Lung (tissue), 12 donors: ENCODE data around the gene RUSF1. TPM values are rescaled to one million over a fixed set of nuclear protein-coding genes. Genes with fewer than 3 reads are reported as not detected.

Source experiments
- ATAC-seq: fragments of 200-7000 bp; cut with Tn5 transposase; one replicate; pipeline ENCODE4 v1.9.1; 2020; ENCODE audit warnings: moderate number of reproducible peaks; ENCODE audit not compliant: insufficient read depth, low FRiP score
- DNase-seq, 3 donors: peaks; one replicate each; pipeline ENCODE4 v3.0.0-alpha.2; 2013 to 2017
- H3K27ac ChIP-seq, 2 donors: one replicate each; pipeline ENCODE4 v1.5.1; 2013; ENCODE audit warnings: mild to moderate bottlenecking in 2 of 2, moderate library complexity in 2 of 2, control low read depth in 1 of 2, inconsistent platforms in 1 of 2, low read depth in 1 of 2, low read length in 1 of 2
- H3K27me3 ChIP-seq, 3 donors: one replicate each; pipeline ENCODE4 v1.5.1; 2013; ENCODE audit warnings: low read length in 2 of 3; ENCODE audit not compliant: control insufficient read depth in 3 of 3, insufficient read depth in 3 of 3
- H3K36me3 ChIP-seq, 4 donors: one replicate each; pipeline ENCODE4 v1.5.1; 2013; ENCODE audit warnings: low read length in 4 of 4, mild to moderate bottlenecking in 1 of 4, moderate library complexity in 1 of 4; ENCODE audit not compliant: control insufficient read depth in 4 of 4, insufficient read depth in 4 of 4
- H3K4me1 ChIP-seq, 5 donors: one replicate each; pipeline ENCODE4 v1.5.1; 2013; ENCODE audit warnings: low read length in 5 of 5, mild to moderate bottlenecking in 2 of 5, moderate library complexity in 1 of 5; ENCODE audit not compliant: control insufficient read depth in 5 of 5, insufficient read depth in 5 of 5
- H3K4me3 ChIP-seq: one replicate; pipeline ENCODE4 v1.5.1; 2013; ENCODE audit warnings: mild to moderate bottlenecking, control low read depth, moderate library complexity
- H3K9ac ChIP-seq, 2 donors: one replicate each; pipeline ENCODE4 v1.5.1; 2013; ENCODE audit warnings: low read length in 2 of 2, control low read depth in 1 of 2; ENCODE audit not compliant: insufficient read depth in 1 of 2
- H3K9me3 ChIP-seq, 4 donors: one replicate each; pipeline ENCODE4 v1.5.1; 2013; ENCODE audit warnings: low read length in 3 of 4, mild to moderate bottlenecking in 1 of 4, moderate library complexity in 1 of 4; ENCODE audit not compliant: control insufficient read depth in 4 of 4, insufficient read depth in 3 of 4
- CTCF ChIP-seq: IDR thresholded peaks from 2 replicates; pipeline ENCODE4 v1.5.1; 2012; ENCODE audit warnings: mild to moderate bottlenecking; ENCODE audit errors: control extremely low read depth, extremely low read depth
- WGBS, 2 donors: extraction: QIAGEN DNeasy Blood & Tissue Kit; methylation state at CpG; one replicate each; pipeline ENCODE4 v1.1.7; 2013; 5-methylcytosine and 5-hydroxymethylcytosine counted together
- polyA plus RNA-seq, 2 donors: library from polyadenylated mRNA; stranded (reverse); fragments of 200-250 nt; gene quantifications; one replicate each; pipeline ENCODE4 v1.2.1, GENCODE V29; 2013
- total RNA-seq, 2 donors: library from RNA; depleted of rRNA in 1 of 2; stranded (reverse); fragments of >200 nt in 1 of 2; gene quantifications; one replicate each; pipeline ENCODE4 v1.2.1, GENCODE V29; 2014 to 2021
- donor health status: control.
- donor health status: control.
- donor health status: Bipolar disorder and iron deficiency.
- donor health status: healthy.
- donor health status: DM: yes; HTN: yes; CAD: no.

The RUSF1 gene
- total and polyA plus RNA-seq, 4 donors, result 56.1 to 82.7 (median 73.1) TPM

GRCh38 chr16:31456988-31457360, 51.2 kb downstream of the RUSF1 start:
- Histone ChIP-seq H3K9ac (no peak overlapping the region), H3K4me3 (no peak overlapping the region), H3K9me3 (no peaks in the 10 kb centered on the region), H3K4me1 (peaks cover 12 to 40% (median 21%) of the 10 kb centered on the region in 5 donors), H3K27me3 (no peaks in the 10 kb centered on the region), H3K27ac (peak overlapping the region in 1 of 2 donors; percentile 17), H3K36me3 (peaks cover 0 to 4% (median 2%) of the 10 kb centered on the region in 4 donors)
- WGBS, 2 donors, result 84 to 87% methylated on average over 8 of the region's 8 CpGs
- ATAC-seq (no peak), DNase-seq (no peak)
- no peak for TF ChIP-seq CTCF

GRCh38 chr16:31455601-31456314, 52.4 kb downstream of the RUSF1 start:
- H3K9ac ChIP-seq, result no peak overlapping the region
- no peak for TF ChIP-seq CTCF
- H3K9me3 ChIP-seq, result no peaks in the 10 kb centered on the region
- H3K27ac ChIP-seq, result no peak overlapping the region
- H3K4me1 ChIP-seq, result peaks cover 12 to 45% (median 21%) of the 10 kb centered on the region in 5 donors
- no peak overlapping the region for H3K4me3 ChIP-seq
- no peak for ATAC-seq
- peaks cover 0 to 4% (median 2%) of the 10 kb centered on the region in 4 donors for H3K36me3 ChIP-seq
- WGBS, 2 donors, result 56 to 73% methylated on average over 17 of the region's 17 CpGs
- DNase-seq, result no peak
- H3K27me3 ChIP-seq, result no peaks in the 10 kb centered on the region

- TF ChIP-seq CTCF, result no peak
- H3K9me3 ChIP-seq, result no peaks in the 10 kb centered on the region
- WGBS, 2 donors, result 49 to 55% methylated on average over 20 of the region's 20 CpGs
- no peak for DNase-seq
- no peaks in the 10 kb centered on the region for H3K27me3 ChIP-seq
- H3K9ac ChIP-seq, result no peak overlapping the region
- H3K4me3 ChIP-seq, result no peak overlapping the region
- ATAC-seq, result no peak
- H3K27ac ChIP-seq, result peak overlapping the region in 1 of 2 donors; percentile 55
- peaks cover 0 to 6% (median 1%) of the 10 kb centered on the region in 4 donors for H3K36me3 ChIP-seq
- peaks cover 6 to 44% (median 21%) of the 10 kb centered on the region in 5 donors for H3K4me1 ChIP-seq
Measured at GRCh38 chr16:31453255-31454204, 54.7 kb downstream of the RUSF1 start.
